Smooth muscle cell (in vitro differentiated cells): Measurements from ENCODE around the gene MBTPS2. TPM values are rescaled to one million over a fixed set of nuclear protein-coding genes. Genes with fewer than 3 reads are reported as not detected.
A peak's percentile ranks its signal among the peaks of the same experiment; 100 is the strongest.

Experiments
- DNase-seq: peaks from one replicate; lab custom pipeline; 2025; ENCODE audit not compliant: unreplicated experiment; lab: John Stamatoyannopoulos, UW
- H2AFZ ChIP-seq: fragments of 200-600 bp; sonication (generic); 2 replicates; pipeline ENCODE4 v1.6.0; 2016; ENCODE audit warnings: antibody characterized with exemption, low read depth, mild to moderate bottlenecking
- H3F3A ChIP-seq: fragments of 200-600 bp; sonication (generic); 2 replicates; pipeline ENCODE4 v1.6.0; 2017; ENCODE audit warnings: antibody characterized with exemption, low read depth
- H3K27ac ChIP-seq: fragments of 200-600 bp; sonication (generic); 2 replicates; pipeline ENCODE4 v1.5.1; 2016; ENCODE audit warnings: low read depth, mild to moderate bottlenecking
- H3K27me3 ChIP-seq: fragments of 200-600 bp; sonication (generic); 2 replicates; pipeline ENCODE4 v1.6.1; 2016; ENCODE audit warnings: low read depth, mild to moderate bottlenecking
- H3K36me3 ChIP-seq: fragments of 200-600 bp; sonication (generic); 2 replicates; pipeline ENCODE4 v1.5.1; 2016; ENCODE audit warnings: low read depth
- H3K4me1 ChIP-seq: fragments of 200-600 bp; sonication (generic); 2 replicates; pipeline ENCODE4 v1.5.1; 2016; ENCODE audit warnings: low read depth
- H3K4me2 ChIP-seq: fragments of 200-600 bp; sonication (generic); 2 replicates; pipeline ENCODE4 v1.6.0; 2016; ENCODE audit warnings: mild to moderate bottlenecking
- H3K4me3 ChIP-seq: fragments of 200-600 bp; sonication (generic); 2 replicates; pipeline ENCODE4 v1.5.1; 2016; ENCODE audit warnings: mild to moderate bottlenecking
- H3K79me2 ChIP-seq: fragments of 200-600 bp; sonication (generic); 2 replicates; pipeline ENCODE4 v1.6.0; 2016; ENCODE audit warnings: low read depth, mild to moderate bottlenecking
- H3K9ac ChIP-seq: fragments of 200-600 bp; sonication (generic); 2 replicates; pipeline ENCODE4 v1.6.0; 2016; ENCODE audit warnings: low read depth
- H3K9me3 ChIP-seq: fragments of 200-600 bp; sonication (generic); replicated peaks from 2 replicates; pipeline ENCODE4 v1.5.1; 2016; ENCODE audit warnings: low read depth
- H4K20me1 ChIP-seq: fragments of 200-600 bp; sonication (generic); 2 replicates; pipeline ENCODE4 v1.6.0; 2016; ENCODE audit warnings: low read depth
- CTCF ChIP-seq: fragments of 200-600 bp; sonication (generic); IDR thresholded peaks from 2 replicates; pipeline ENCODE4 v1.5.1; 2017; ENCODE audit warnings: borderline replicate concordance, mild to moderate bottlenecking, antibody characterized with exemption; ENCODE audit not compliant: insufficient read depth, poor library complexity, severe bottlenecking
- WGBS: methylation state at CpG from one replicate; pipeline ENCODE4 v1.1.7; 2016; ENCODE audit warnings: low lambda C conversion rate; 5-methylcytosine and 5-hydroxymethylcytosine counted together
- polyA plus RNA-seq: library from polyadenylated mRNA; unstranded; fragments of >200 nt; fragmentation: Nextera tagmentation; extraction: Ambion mirVana; gene quantifications from 2 replicates; pipeline ENCODE4 v1.2.1, GENCODE V29; 2016
- total RNA-seq: library from RNA; depleted of rRNA; stranded (reverse); fragments of >200 nt; gene quantifications from 2 replicates; pipeline ENCODE4 v1.2.3, GENCODE V29; 2014

MBTPS2 gene
- total and polyA plus RNA-seq, 2 experiments from 2014 or later, result 14.1 to 16.6 TPM

GRCh38 chrX:21821875-21822274 lies 17.5 kb upstream of the MBTPS2 start:
- H3K4me2 ChIP-seq, result no peak overlapping the region
- 76% methylated on average over 3 of the region's 3 CpGs for WGBS

GRCh38 chrX:21831496-21831895 lies 7.9 kb upstream of the MBTPS2 start:
- no peak for DNase-seq
- Histone ChIP-seq H3K9ac (no peak overlapping the region), H3K36me3 (no peaks in the 10 kb centered on the region), H3F3A (no peaks in the 10 kb centered on the region), H3K27ac (no peak overlapping the region), H2AFZ (no peak overlapping the region), H3K4me1 (no peaks in the 10 kb centered on the region), H3K79me2 (no peaks in the 10 kb centered on the region), H3K27me3 (no peaks in the 10 kb centered on the region), H3K9me3 (no peaks in the 10 kb centered on the region), H3K4me2 (no peak overlapping the region), H3K4me3 (no peak overlapping the region), H4K20me1 (no peaks in the 10 kb centered on the region)
- no peak for TF ChIP-seq CTCF
- WGBS, result 81% methylated on average over 2 of the region's 2 CpGs

More at GRCh38 chrX:21821875-21822274, 17.5 kb upstream of the MBTPS2 start:
- Histone ChIP-seq H3K4me3 (no peak overlapping the region), H3K79me2 (no peaks in the 10 kb centered on the region), H2AFZ (no peak overlapping the region), H3K4me1 (no peaks in the 10 kb centered on the region), H3K27ac (no peak overlapping the region), H3K9me3 (no peaks in the 10 kb centered on the region), H3K36me3 (no peaks in the 10 kb centered on the region), H3K27me3 (no peaks in the 10 kb centered on the region), H4K20me1 (no peaks in the 10 kb centered on the region), H3F3A (no peaks in the 10 kb centered on the region), H3K9ac (no peak overlapping the region)
- TF ChIP-seq CTCF, result no peak
- no peak for DNase-seq

- Histone ChIP-seq H3K9ac (no peak overlapping the region), H4K20me1 (no peaks in the 10 kb centered on the region), H3K4me1 (no peaks in the 10 kb centered on the region), H3K4me3 (no peak overlapping the region), H3K9me3 (no peaks in the 10 kb centered on the region), H3K27me3 (no peaks in the 10 kb centered on the region), H3K4me2 (no peak overlapping the region), H3K27ac (no peak overlapping the region), H2AFZ (no peak overlapping the region), H3F3A (no peaks in the 10 kb centered on the region), H3K36me3 (no peaks in the 10 kb centered on the region), H3K79me2 (peaks cover 7% of the 10 kb centered on the region)
- no peak for DNase-seq
- TF ChIP-seq CTCF, result no peak
- 68% methylated on average over 2 of the region's 2 CpGs for WGBS
Observed at GRCh38 chrX:21837056-21837455, 2.4 kb upstream of the MBTPS2 start.

GRCh38 chrX:21838937-21839333 lies 482 bp upstream of the MBTPS2 start:
- Histone ChIP-seq H2AFZ (peak overlapping the region; percentile 79), H3K4me1 (no peaks in the 10 kb centered on the region), H3K4me2 (peak overlapping the region; percentile 86), H4K20me1 (no peaks in the 10 kb centered on the region), H3K27me3 (no peaks in the 10 kb centered on the region), H3K9me3 (no peaks in the 10 kb centered on the region), H3K9ac (peak overlapping the region; percentile 83), H3F3A (no peaks in the 10 kb centered on the region), H3K36me3 (no peaks in the 10 kb centered on the region), H3K27ac (peak overlapping the region; percentile 9), H3K4me3 (peak overlapping the region; percentile 57), H3K79me2 (peaks cover 7% of the 10 kb centered on the region)
- no peak for DNase-seq
- WGBS, result 57% methylated on average over 4 of the region's 4 CpGs
- TF ChIP-seq CTCF, result no peak
